HG02885 (cell line): ENCODE results near the gene OR2T34.
"Not testable (repeated sequence)": the region's sequence is repeated elsewhere in the genome, so short reads cannot be mapped to it uniquely, and the experiment has no call there.

Experiments
- ATAC-seq: cut with Tn5 transposase; IDR thresholded peaks from one replicate; pipeline ENCODE4 v1.9.1; 2021; ENCODE audit warnings: mild to moderate bottlenecking; ENCODE audit not compliant: unreplicated experiment, poor library complexity

OR2T34 gene

GRCh38 chr1:248574657-248575056, at the start of gene OR2T34:
Gene OR2T34 (minus strand): TSS chr1:248574757. CDS start chr1:248574757, 0 bp downstream.
- not testable (repeated sequence) for ATAC-seq

- peak; percentile 93 for ATAC-seq
Measured at GRCh38 chr1:248622570-248623001, 48.0 kb upstream of the OR2T34 start.

- no peak for ATAC-seq
Measured at GRCh38 chr1:248621770-248622169, 47.2 kb upstream of the OR2T34 start.

- no peak for ATAC-seq
Measured at GRCh38 chr1:248618878-248619277, 44.3 kb upstream of the OR2T34 start.

- ATAC-seq, result no peak
Measured at GRCh38 chr1:248618119-248618518, 43.6 kb upstream of the OR2T34 start.

- no peak for ATAC-seq
Measured at GRCh38 chr1:248613742-248614141, 39.2 kb upstream of the OR2T34 start.

- no peak for ATAC-seq
Measured at GRCh38 chr1:248611883-248612414, 37.4 kb upstream of the OR2T34 start.

- no peak for ATAC-seq
Measured at GRCh38 chr1:248610301-248610700, 35.7 kb upstream of the OR2T34 start.

- no peak for ATAC-seq
Measured at GRCh38 chr1:248599396-248599795, 24.8 kb upstream of the OR2T34 start.

- ATAC-seq, result no peak
Measured at GRCh38 chr1:248597589-248597988, 23.0 kb upstream of the OR2T34 start, which contains the start of gene OR2T10. Gene OR2T10 (minus strand): TSS chr1:248597700. CDS start chr1:248593768, 3,932 bp downstream.

- ATAC-seq, result no peak
Measured at GRCh38 chr1:248596615-248597014, 22.1 kb upstream of the OR2T34 start.

GRCh38 chr1:248593226-248593625, 18.7 kb upstream of the OR2T34 start:
- ATAC-seq, result no peak

- no peak for ATAC-seq
Measured at GRCh38 chr1:248592655-248593054, 18.1 kb upstream of the OR2T34 start.

- no peak for ATAC-seq
Measured at GRCh38 chr1:248590055-248590454, 15.5 kb upstream of the OR2T34 start.

- no peak for ATAC-seq
Measured at GRCh38 chr1:248589334-248589733, 14.8 kb upstream of the OR2T34 start.

- ATAC-seq, result no peak
Measured at GRCh38 chr1:248585266-248585665, 10.7 kb upstream of the OR2T34 start.

- ATAC-seq, result no peak
Measured at GRCh38 chr1:248576260-248576980, 1.9 kb upstream of the OR2T34 start.

- ATAC-seq, result not testable (repeated sequence)
Measured at GRCh38 chr1:248573856-248574255, 701 bp downstream of the OR2T34 start.

- peak; percentile 94 for ATAC-seq
Measured at GRCh38 chr1:248572049-248572448, 2.5 kb downstream of the OR2T34 start.

GRCh38 chr1:248570811-248571210, 3.7 kb downstream of the OR2T34 start:
- not testable (repeated sequence) for ATAC-seq

GRCh38 chr1:248569049-248569448, 5.5 kb downstream of the OR2T34 start:
- ATAC-seq, result not testable (repeated sequence)
